HL-60 (cell line): Measurements from ENCODE around the gene GSDMA.

ENCODE experiments used
- CTCF ChIP-seq: IDR thresholded peaks from one replicate; pipeline ENCODE4 v1.5.1; 2011; ENCODE audit warnings: low read length, control low read depth, inconsistent platforms; ENCODE audit not compliant: insufficient read depth
- GABPA ChIP-seq: IDR thresholded peaks from 2 replicates; pipeline ENCODE4 v1.6.1; 2012; ENCODE audit warnings: low read depth
- POLR2AphosphoS5 ChIP-seq: IDR thresholded peaks from 2 replicates; pipeline ENCODE4 v1.6.1; 2012; ENCODE audit warnings: low read depth
- REST ChIP-seq: IDR thresholded peaks from 2 replicates; pipeline ENCODE4 v1.6.1; 2012; ENCODE audit warnings: low read depth; ENCODE audit not compliant: insufficient replicate concordance

- TF ChIP-seq CTCF: no peak
- no peak for TF ChIP-seq POLR2AphosphoS5
- TF ChIP-seq REST: no peak
- no peak for TF ChIP-seq GABPA
These were observed 62.1 kb downstream of the GSDMA start for GRCh38 chr17:40024901-40025300.
